Retinal pigment epithelial cell (primary cell): ENCODE results near the gene COL27A1.

Experiments used
- DNase-seq: peaks from one replicate; pipeline ENCODE4 v3.0.0-alpha.2; 2010; ENCODE audit warnings: low read depth
- H3K4me3 ChIP-seq: 2 replicates; pipeline ENCODE4 v1.5.1; 2011; ENCODE audit warnings: mild to moderate bottlenecking, low read length, control low read depth, moderate library complexity
- TF ChIP-seq, protein P1 (sequence below): conservative IDR thresholded peaks from 2 replicates; pipeline ENCODE4 v1.5.1; 2011; ENCODE audit warnings: low read depth, low read length, control low read depth, inconsistent platforms

Gene COL27A1

DNA sequence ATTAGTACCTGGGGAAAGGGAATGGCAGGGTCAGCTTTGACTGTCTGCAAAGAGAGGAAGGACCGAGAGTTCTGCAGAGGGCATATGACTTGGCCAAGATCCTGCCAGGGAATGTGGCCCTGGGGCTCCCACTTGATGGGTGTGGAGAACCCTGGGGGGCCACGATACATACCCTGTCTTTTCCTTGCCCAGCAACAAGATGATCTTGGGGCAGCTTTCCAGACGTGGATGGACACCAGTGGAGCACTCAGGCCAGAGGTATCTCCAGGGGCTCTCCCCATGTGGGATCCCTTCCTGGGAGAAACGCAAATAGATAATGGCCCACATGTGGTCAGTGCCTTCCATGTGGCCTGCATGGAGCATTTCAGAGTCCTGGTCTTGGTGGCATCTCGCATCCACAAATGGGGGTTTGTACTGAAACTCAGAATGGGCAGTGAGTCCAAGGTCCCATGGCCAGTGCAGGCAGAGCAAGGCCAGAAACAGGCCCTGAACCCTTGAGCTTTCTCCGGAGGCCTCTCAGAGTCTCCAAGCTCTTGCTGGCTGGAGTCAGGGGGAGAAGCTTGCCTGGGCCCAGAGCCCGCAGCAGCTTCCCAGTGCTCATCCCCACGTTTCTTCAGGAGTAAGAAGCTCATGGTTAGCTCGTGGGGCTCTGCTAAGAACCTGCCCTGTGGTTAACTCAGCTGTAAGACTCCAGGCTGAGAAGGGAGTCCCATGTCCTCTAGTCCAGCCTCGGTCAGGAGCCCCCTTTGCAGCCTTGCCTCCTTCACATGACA lies 149.3 kb downstream of the COL27A1 start:
- DNase-seq = no peak
- H3K4me3 ChIP-seq = no peak overlapping the region
- TF ChIP-seq, protein P1, sequence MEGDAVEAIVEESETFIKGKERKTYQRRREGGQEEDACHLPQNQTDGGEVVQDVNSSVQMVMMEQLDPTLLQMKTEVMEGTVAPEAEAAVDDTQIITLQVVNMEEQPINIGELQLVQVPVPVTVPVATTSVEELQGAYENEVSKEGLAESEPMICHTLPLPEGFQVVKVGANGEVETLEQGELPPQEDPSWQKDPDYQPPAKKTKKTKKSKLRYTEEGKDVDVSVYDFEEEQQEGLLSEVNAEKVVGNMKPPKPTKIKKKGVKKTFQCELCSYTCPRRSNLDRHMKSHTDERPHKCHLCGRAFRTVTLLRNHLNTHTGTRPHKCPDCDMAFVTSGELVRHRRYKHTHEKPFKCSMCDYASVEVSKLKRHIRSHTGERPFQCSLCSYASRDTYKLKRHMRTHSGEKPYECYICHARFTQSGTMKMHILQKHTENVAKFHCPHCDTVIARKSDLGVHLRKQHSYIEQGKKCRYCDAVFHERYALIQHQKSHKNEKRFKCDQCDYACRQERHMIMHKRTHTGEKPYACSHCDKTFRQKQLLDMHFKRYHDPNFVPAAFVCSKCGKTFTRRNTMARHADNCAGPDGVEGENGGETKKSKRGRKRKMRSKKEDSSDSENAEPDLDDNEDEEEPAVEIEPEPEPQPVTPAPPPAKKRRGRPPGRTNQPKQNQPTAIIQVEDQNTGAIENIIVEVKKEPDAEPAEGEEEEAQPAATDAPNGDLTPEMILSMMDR = no peak

DNA sequence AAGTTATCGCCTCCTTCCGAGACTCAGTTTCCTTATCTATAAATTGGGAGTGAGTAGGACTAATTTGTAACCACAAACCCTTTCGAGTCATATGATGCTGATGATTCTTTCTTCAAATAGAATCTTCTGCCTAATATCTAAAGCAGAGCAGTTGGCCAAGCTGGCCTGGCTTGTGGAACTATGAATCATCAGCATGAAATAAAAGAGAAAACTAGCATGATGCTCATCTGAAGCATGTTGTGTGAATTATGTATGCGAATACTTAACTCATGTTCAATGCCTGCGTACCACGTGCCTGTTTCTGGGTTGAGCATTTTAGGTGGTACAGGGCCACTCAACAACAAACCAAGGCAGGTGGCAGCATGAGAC lies 152.5 kb downstream of the COL27A1 start:
- H3K4me3 ChIP-seq = no peak overlapping the region
- TF ChIP-seq, protein P1 = no peak
- DNase-seq = no peak

DNA sequence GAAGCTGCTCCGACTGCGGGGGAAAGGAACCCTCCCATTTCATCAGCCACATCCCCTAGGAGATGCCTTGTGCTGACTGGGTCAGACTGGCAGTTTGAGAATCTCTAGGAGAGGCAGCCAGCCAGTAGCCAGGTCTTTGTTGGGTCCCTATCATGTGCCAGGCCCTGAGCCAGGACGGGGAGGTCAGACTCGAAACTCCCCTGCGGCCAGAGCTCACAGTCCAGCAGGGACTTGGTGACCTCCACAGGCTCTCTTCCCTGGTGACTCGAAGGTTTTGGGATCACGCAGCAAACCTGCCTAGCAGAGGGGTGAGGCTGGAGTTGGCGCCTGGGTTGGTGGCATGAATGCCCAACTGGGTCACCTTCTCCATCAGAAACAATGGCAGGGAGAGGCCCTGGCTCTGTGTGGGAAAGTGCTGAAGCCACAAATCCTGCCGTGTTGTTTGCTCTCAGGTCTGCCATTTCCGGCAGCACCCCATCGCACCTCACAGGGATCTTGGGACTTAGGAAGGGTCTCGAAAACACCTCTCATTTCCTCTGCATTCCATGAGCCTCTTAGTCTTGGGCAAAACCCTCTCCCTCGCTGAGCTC lies 153.1 kb downstream of the COL27A1 start:
- no peak overlapping the region for H3K4me3 ChIP-seq
- TF ChIP-seq, protein P1 = no peak
- no peak for DNase-seq

DNA sequence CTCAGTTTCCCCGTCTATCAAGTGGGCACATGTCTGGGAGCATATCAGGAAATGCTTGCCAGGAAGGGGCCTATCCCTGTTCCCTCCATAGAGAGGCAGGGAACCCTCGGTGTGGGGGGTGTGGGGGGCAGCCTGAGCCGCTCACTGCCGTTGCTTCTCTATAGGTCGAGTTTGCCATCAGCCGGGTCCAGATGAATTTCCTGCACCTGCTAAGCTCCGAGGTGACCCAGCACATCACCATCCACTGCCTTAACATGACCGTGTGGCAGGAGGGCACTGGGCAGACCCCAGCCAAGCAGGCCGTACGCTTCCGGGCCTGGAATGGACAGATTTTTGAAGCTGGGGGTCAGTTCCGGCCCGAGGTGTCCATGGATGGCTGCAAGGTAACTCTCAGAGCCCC lies 153.8 kb downstream of the COL27A1 start:
- H3K4me3 ChIP-seq = no peak overlapping the region
- TF ChIP-seq, protein P1 = no peak
- no peak for DNase-seq

DNA sequence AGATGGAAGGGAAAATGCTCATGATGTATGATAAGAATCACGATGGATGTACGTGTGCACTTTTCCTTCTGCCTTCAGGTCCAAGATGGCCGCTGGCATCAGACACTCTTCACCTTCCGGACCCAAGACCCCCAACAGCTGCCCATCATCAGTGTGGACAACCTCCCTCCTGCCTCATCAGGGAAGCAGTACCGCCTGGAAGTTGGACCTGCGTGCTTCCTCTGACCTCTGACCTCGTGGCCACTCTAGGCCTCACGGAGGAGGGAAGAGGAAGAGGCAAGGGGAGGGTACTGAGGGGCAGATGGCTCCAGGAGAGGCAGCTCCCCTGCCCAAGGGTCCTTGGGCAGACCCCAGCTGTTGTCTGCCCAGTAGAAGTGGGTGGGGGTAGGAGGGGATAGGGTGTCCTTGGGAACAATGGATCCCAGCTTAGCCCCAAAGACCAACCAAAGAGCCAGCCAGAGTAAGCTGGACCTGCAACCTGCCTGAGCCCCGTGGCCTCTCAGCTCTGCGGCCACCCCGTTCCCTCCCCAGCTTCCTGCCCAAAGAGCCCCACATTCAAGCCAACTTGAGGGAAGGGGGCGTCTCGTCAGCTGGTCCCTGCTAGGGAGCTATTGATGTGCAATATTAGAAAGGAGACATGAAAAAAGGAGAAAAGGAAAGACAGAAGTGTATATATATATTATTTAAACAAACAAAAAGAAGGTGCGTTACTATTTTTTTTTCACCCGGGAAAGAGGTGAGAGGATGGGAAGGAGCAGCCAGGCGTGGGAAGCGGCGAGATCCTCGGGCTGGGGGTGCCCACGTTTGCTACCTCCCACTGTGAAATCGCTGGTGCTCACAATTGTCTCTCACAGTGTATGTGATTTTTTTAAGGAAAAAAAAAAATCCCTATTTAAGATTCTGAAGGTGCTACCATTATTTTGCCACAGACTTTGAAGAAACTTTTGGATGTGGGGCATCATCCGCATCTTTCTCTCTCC lies 155.4 kb downstream of the COL27A1 start:
- no peak for DNase-seq
- H3K4me3 ChIP-seq = no peak overlapping the region
- TF ChIP-seq, protein P1 = no peak

DNA sequence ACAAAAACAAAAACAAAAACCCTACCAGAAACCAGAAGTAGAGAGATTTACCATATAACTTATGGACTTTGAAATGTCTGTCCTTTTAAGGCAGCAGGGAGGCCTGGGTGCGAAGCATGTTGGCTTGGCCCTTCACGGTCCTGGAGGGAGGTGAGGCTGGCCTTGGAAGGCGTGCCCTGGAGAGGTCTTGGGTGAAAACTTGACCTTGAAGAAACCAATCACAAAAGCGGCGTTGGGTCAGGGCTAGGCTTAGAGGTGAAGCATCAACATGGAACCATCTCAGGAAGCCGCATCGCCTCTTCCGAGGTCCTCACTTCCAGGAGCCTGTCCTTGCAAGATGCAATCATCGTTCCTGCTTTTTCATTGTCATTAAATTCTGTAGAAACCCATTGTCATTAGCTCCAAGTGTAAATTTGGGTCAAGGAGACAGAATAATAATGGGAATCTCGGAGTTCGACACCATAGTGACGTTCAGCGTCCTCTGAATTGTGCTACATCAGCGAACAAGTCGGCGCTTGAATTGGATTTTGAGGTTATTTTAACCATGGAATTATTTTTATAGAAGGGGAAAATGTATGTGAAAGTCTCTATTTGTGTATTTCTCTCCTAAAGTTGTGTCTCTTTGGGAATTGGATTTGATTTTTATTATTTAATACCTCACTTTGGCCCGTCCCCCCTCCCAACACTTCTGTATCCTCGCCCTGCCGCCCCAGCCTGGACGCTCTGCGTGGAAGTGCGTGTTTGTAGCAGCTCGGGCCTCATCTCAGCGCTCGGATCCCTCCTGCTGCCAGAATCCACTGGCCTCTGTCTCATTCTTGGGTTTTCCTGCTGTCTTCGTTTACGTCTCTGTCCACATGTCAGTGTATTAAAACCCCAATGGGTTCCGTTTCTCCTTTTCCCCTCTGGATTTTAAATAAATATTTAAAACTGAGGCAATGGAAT lies 156.5 kb downstream of the COL27A1 start:
- DNase-seq = no peak
- TF ChIP-seq, protein P1 = no peak
- no peak overlapping the region for H3K4me3 ChIP-seq
